Fibroblast of the aortic adventitia (primary cell): ENCODE measurements around the gene VAV2. TPM values are rescaled to one million over a fixed set of nuclear protein-coding genes. Genes with fewer than 3 reads are reported as not detected.
A peak's percentile ranks its signal among the peaks of the same experiment; 100 is the strongest.

Source experiments
- DNase-seq: peaks from one replicate; pipeline ENCODE4 v3.0.0-alpha.2; 2010; ENCODE audit warnings: low read depth
- H3K4me3 ChIP-seq: 2 replicates; pipeline ENCODE4 v1.5.1; 2011; ENCODE audit warnings: low read depth, mild to moderate bottlenecking, control low read depth, low read length, moderate library complexity
- total RNA-seq: library from RNA; depleted of rRNA; stranded (reverse); fragments of >200 nt; gene quantifications from 2 replicates; pipeline ENCODE4 v1.2.3, GENCODE V29; 2012; ENCODE audit warnings: low replicate concordance
- TF ChIP-seq, protein P1 (sequence below): IDR thresholded peaks from 2 replicates; pipeline ENCODE4 v1.5.1; 2011; ENCODE audit warnings: mild to moderate bottlenecking, low read length, control low read depth, inconsistent platforms; ENCODE audit not compliant: insufficient read depth

VAV2 gene
- total RNA-seq, 1 donor = 10.9 TPM

DNA sequence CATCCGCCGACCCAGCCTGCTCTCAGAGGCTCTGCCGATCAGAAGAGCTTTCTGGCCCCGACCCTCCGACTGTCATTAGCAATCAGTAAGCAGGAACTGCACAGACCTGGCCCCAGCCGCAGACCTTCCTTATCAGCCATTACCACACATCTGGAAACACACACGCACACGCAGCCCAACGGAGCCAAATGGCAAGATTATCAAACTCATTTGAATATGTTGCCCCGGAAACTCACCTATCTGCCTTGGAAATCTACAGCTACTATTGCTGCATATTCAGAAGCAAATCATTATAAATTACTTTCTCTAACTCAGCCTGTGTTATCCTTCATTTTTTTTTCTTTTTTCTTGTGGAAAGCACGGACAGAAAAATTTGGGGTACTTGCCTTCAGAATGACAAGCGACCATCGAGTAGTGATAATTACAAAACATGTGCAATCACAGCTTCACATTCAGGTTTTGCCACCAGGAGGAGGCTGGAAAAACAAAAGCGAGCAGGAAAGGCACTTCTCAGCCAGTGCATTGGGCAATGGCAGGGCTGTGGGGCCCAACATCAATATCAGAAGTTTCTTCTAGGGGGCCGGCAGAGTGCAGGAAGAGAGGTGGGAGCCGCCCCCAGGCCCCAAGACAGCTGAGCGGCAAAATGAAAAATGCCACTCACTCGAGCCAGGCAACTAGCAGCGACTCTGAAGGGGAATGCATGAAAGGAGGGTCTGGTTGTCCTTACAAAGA is 122.3 kb downstream of the VAV2 start:
- H3K4me3 ChIP-seq = no peak overlapping the region
- TF ChIP-seq, protein P1, sequence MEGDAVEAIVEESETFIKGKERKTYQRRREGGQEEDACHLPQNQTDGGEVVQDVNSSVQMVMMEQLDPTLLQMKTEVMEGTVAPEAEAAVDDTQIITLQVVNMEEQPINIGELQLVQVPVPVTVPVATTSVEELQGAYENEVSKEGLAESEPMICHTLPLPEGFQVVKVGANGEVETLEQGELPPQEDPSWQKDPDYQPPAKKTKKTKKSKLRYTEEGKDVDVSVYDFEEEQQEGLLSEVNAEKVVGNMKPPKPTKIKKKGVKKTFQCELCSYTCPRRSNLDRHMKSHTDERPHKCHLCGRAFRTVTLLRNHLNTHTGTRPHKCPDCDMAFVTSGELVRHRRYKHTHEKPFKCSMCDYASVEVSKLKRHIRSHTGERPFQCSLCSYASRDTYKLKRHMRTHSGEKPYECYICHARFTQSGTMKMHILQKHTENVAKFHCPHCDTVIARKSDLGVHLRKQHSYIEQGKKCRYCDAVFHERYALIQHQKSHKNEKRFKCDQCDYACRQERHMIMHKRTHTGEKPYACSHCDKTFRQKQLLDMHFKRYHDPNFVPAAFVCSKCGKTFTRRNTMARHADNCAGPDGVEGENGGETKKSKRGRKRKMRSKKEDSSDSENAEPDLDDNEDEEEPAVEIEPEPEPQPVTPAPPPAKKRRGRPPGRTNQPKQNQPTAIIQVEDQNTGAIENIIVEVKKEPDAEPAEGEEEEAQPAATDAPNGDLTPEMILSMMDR = no peak
- peak; percentile 23 for DNase-seq

DNA sequence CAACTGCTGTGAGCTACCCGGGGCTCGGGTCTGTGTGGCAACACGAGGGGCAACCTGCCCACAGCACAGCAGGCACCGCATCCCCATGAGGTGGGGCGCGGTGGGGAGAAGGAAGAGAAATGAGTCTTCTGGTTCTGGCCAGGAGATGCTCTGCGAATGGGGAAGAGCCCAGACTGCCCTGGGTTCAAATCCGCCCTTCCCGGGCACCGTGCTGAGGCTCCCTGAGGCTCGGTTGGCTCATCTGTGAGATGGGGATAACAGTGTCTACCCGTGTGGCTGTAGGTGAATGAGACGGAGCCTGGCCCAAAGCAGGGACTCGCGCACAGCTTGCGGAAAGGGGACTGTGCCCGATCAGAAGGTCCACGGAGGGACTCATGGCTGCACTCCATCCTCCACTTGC is 123.9 kb downstream of the VAV2 start:
- no peak for DNase-seq
- no peak overlapping the region for H3K4me3 ChIP-seq
- TF ChIP-seq, protein P1 = no peak

DNA sequence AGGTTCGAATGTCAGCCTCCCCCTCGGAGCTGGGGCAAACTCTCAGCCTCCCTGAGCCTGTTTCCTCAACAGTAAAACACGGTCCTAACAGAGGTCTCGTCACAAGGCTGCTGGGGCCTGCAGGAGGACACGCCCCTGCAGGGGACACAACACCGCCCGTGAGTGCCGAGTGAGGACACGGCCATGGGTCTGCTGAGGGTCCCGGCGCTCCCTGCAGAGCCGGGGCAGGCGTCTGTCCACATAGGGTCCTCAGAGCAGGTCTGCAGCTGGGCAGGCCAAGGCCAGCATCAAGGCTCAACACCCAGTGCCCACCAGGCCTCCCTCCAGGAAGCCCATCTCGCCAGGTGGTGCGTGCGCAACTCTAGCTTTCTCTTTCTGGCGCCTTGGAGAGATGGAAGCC is 125.2 kb downstream of the VAV2 start:
- DNase-seq = no peak
- TF ChIP-seq, protein P1 = no peak
- no peak overlapping the region for H3K4me3 ChIP-seq

DNA sequence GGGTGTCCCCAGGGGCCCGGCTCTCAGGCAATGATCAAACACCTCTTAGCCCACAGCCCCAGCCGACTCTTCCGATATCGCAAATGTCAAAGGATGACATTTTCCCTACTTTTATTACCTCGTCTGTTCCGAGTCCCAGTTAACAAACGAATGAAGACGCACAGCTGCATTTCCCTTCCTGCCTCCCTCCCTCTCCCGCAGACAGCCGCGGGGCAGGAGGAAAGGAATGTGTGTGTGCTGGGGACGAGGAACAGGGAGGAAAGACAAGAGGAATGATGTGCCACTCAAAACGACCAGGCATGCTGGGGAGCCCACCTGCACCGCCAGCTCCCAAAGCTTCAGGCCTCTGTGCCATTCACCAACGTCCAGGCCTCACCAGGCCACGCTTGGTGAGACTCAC is 128.1 kb downstream of the VAV2 start:
- TF ChIP-seq, protein P1 = no peak
- DNase-seq = no peak
- H3K4me3 ChIP-seq = no peak overlapping the region

DNA sequence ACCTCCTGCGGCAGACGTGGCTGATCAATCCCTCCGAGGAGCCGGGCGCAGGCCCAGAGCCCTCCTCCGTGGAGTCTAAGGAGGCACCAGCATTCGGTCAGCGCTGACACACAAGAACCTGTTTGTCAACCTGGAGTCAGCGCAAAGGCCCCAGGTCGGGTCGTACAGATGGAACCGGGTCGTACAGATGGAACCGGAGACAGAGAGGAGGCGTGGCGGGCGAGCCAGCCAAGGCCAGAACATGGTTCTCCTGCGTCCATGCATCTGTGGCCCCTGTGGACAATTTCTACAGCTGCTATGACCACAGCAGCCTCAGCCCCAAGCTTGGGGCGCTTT is 128.9 kb downstream of the VAV2 start:
- no peak overlapping the region for H3K4me3 ChIP-seq
- TF ChIP-seq, protein P1 = no peak
- no peak for DNase-seq

DNA sequence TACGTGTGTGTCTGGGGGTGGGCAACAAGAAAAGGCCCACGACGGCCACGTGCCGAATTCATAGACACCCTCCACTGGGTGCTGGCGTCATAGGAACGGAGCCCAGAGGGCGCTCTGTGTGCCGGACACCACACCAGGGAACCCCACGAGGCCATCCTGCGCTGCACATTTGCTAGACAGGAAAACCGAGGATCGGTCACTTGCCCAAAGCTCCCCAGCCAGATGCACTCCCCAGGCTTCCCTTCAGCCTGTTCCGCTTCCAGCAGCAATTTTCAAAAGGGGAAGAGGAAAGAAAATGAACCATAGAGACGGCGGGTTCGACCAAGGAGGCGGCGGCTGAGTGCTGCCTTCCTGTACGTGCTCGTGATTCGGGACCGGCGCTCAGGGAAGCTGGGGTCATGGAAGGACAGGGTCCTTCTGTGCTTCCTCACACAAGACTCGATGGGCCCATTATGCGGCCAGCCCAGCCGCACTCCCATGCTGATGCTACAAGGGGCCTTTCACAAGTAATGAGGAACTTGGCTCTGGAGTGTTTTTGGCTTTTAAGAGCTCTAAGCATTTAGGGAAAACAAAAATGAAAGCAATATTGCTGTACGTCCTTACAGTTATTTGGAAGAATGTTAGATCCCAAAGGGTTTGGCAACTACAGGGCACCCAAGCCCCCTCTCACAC is 129.4 kb downstream of the VAV2 start:
- TF ChIP-seq, protein P1 = no peak
- DNase-seq = no peak
- no peak overlapping the region for H3K4me3 ChIP-seq

DNA sequence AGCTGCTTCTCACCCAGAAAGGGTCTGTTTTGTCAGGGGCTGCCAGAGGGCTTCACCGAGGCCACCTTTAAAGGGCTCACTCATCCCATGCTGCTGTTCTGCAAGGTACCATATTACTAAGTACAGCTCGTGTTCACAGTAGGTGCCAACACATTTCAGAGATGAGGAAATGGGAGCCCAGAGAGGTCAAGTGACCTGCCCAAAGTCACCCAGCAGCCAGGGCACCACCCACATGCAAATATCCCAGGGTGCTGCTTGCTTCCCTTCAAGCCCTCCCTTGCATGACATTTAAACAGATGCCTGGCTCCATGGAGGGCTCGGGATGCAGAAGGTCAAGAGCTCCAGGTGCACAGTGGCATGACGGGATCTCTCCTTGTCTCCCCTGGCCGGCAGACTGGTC is 130.4 kb downstream of the VAV2 start:
- DNase-seq = no peak

More for the DNA sequence above, 130.4 kb downstream of the VAV2 start:
- TF ChIP-seq, protein P1 = no peak
- H3K4me3 ChIP-seq = no peak overlapping the region
